Esophagus muscularis mucosa (tissue), 4 donors: ENCODE measurements around the gene CUL7. TPM values are rescaled to one million over a fixed set of nuclear protein-coding genes. Genes with fewer than 3 reads are reported as not detected.

Experiments used
- DNase-seq: peaks from one replicate; pipeline ENCODE4 v3.0.0-alpha.2; 2017; ENCODE audit errors: extremely low spot score
- H3K27ac ChIP-seq, 4 donors: fragments of 200-600 bp; sonication (generic); replicated peaks in 1 of 4; 1 replicate in 3 of 4; 2 replicates in 1 of 4; pipeline ENCODE4 v1.5.1; 2016 to 2019; ENCODE audit warnings: mild to moderate bottlenecking in 1 of 4
- H3K27me3 ChIP-seq, 4 donors: fragments of 200-600 bp; sonication (generic); one replicate each; pipeline versions ENCODE4 v1.5.1 to v1.6.0; 2016 to 2019
- H3K36me3 ChIP-seq, 4 donors: fragments of 200-600 bp; sonication (generic); one replicate each; pipeline ENCODE4 v1.5.1; 2016 to 2019
- H3K4me1 ChIP-seq, 4 donors: fragments of 200-600 bp; sonication (generic); one replicate each; pipeline ENCODE4 v1.5.1; 2016 to 2019
- H3K4me3 ChIP-seq, 4 donors: fragments of 200-600 bp; sonication (generic); 1 replicate in 2 of 4; 2 replicates in 2 of 4; pipeline ENCODE4 v1.5.1; 2016 to 2019; ENCODE audit warnings: mild to moderate bottlenecking in 4 of 4, moderate library complexity in 1 of 4
- H3K9me3 ChIP-seq, 4 donors: fragments of 200-600 bp; sonication (generic); 1 replicate in 3 of 4; 2 replicates in 1 of 4; pipeline ENCODE4 v1.5.1; 2016 to 2019
- EP300 ChIP-seq: sonication (generic); formaldehyde crosslinking; IDR thresholded peaks from one replicate; pipeline ENCODE4 v1.6.1; 2017; ENCODE audit warnings: antibody characterized with exemption
- POLR2A ChIP-seq: fragments of 450-650 bp; IDR thresholded peaks from one replicate; pipeline ENCODE4 v1.6.1; 2017; ENCODE audit warnings: antibody characterized with exemption, moderate library complexity, mild to moderate bottlenecking, low read depth
- POLR2AphosphoS5 ChIP-seq, 2 donors: sonication (generic); formaldehyde crosslinking; IDR thresholded peaks; one replicate each; pipeline ENCODE4 v1.6.1; 2017; ENCODE audit warnings: antibody characterized with exemption in 2 of 2
- WGBS: methylation state at CpG from one replicate; pipeline ENCODE4 v1.1.5; 2018; 5-methylcytosine and 5-hydroxymethylcytosine counted together
- intact Hi-C: fragments of 100-400 bp; cut with DNase I; formaldehyde crosslinking; loops from one replicate; pipeline ENCODE4 v1.15.1; 2023
- total RNA-seq, 4 donors: library from RNA; depleted of rRNA; stranded (reverse); fragments of >200 nt; gene quantifications; one replicate each; pipeline versions ENCODE4 v1.1.0 to v1.2.1, GENCODE V29; 2016
- TF ChIP-seq, protein P1 (sequence below), 3 experiments: fragments of 200-600 bp in 2 of 3; fragments of 450-650 bp in 1 of 3; sonication (generic) in 2 of 3; IDR thresholded peaks; one replicate each; pipeline ENCODE4 v1.5.1; 2017 to 2019; ENCODE audit warnings: antibody characterized with exemption in 3 of 3, mild to moderate bottlenecking in 2 of 3, moderate library complexity in 1 of 3

Gene CUL7
- total RNA-seq, 4 donors from 2014 or later, result 8.4 to 19.6 (median 14.4) TPM

DNA sequence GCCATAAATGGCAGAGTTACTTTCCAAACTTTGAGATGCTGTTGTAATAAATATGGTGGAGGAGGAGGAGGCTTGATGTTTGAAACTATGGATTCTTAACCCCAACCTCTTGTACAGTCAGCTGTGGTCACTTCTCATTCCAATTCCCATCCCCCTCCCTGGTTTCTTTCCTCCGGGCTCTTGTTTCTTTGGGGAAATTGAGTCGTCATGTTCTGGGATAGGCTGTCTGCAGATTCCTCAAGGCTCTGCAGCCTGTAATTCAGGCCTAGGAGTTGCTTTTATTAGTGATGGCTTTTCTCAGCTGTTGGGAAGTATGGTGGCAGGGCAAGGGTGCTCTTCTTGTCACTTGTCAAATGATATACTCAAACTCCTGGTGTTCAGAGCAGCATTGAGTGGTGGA lies 25.0 kb upstream of the CUL7 start:
- Histone ChIP-seq H3K27me3 (peaks cover 0 to 28% (median 5%) of the 10 kb centered on the region in 4 donors), H3K9me3 (no peaks in the 10 kb centered on the region), H3K27ac (no peak overlapping the region), H3K4me1 (peaks cover 8 to 26% (median 23%) of the 10 kb centered on the region in 4 donors), H3K4me3 (no peak overlapping the region), H3K36me3 (peaks cover 0 to 14% (median 11%) of the 10 kb centered on the region in 4 donors)
- no peak for DNase-seq
- 96% methylated on average over 2 of the region's 2 CpGs for WGBS
- intact Hi-C loops, result loop anchor here (5.0 kb wide), 1 partner anchor 49 kb away; no protein-coding TSS in a partner anchor
- TF ChIP-seq, protein P1, sequence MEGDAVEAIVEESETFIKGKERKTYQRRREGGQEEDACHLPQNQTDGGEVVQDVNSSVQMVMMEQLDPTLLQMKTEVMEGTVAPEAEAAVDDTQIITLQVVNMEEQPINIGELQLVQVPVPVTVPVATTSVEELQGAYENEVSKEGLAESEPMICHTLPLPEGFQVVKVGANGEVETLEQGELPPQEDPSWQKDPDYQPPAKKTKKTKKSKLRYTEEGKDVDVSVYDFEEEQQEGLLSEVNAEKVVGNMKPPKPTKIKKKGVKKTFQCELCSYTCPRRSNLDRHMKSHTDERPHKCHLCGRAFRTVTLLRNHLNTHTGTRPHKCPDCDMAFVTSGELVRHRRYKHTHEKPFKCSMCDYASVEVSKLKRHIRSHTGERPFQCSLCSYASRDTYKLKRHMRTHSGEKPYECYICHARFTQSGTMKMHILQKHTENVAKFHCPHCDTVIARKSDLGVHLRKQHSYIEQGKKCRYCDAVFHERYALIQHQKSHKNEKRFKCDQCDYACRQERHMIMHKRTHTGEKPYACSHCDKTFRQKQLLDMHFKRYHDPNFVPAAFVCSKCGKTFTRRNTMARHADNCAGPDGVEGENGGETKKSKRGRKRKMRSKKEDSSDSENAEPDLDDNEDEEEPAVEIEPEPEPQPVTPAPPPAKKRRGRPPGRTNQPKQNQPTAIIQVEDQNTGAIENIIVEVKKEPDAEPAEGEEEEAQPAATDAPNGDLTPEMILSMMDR (IDR thresholded peaks at IDR 0.05), result no peak
- TF ChIP-seq POLR2A (no peak), EP300 (no peak), POLR2AphosphoS5 (IDR thresholded peaks at IDR 0.05) (no peak)

DNA sequence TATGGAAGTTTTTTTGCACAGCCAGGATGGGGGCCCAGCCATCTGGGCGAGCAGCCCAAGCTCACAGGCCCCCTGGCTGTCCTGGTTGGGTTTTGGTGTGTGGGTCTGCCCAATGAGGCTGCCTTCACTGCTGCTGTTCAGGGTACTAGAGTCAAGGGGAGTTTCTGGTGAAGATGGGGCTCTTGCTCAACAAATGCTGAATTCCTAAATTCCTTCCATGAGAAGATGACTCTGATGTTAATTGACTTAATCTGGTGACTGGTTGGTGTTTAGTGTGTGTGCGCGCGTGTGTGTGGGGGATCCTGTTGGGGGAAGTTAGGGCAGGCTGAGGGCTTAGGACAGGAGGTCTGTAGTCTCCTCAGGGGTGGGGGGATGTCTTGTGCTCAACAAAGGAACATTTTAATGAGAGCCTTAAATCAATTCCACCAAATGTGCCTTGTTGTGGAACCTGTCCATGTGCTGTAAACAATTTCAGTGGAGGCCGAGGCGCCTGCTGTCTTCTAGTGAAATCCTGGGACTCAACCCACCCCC lies 24.4 kb upstream of the CUL7 start:
- H3K9me3 ChIP-seq, result no peaks in the 10 kb centered on the region
- H3K27ac ChIP-seq, result no peak overlapping the region
- peaks cover 0 to 21% (median 18%) of the 10 kb centered on the region in 4 donors for H3K36me3 ChIP-seq
- 100% methylated on average over 6 of the region's 6 CpGs for WGBS
- peaks cover 8 to 26% (median 23%) of the 10 kb centered on the region in 4 donors for H3K4me1 ChIP-seq
- intact Hi-C loops, result loop anchor here (5.0 kb wide), 1 partner anchor 49 kb away; no protein-coding TSS in a partner anchor
- peaks cover 0 to 28% (median 5%) of the 10 kb centered on the region in 4 donors for H3K27me3 ChIP-seq
- H3K4me3 ChIP-seq, result no peak overlapping the region
- no peak for DNase-seq
- TF ChIP-seq POLR2AphosphoS5 (IDR thresholded peaks at IDR 0.05) (no peak), EP300 (no peak)
- TF ChIP-seq, protein P1 (IDR thresholded peaks at IDR 0.05), result no peak

DNA sequence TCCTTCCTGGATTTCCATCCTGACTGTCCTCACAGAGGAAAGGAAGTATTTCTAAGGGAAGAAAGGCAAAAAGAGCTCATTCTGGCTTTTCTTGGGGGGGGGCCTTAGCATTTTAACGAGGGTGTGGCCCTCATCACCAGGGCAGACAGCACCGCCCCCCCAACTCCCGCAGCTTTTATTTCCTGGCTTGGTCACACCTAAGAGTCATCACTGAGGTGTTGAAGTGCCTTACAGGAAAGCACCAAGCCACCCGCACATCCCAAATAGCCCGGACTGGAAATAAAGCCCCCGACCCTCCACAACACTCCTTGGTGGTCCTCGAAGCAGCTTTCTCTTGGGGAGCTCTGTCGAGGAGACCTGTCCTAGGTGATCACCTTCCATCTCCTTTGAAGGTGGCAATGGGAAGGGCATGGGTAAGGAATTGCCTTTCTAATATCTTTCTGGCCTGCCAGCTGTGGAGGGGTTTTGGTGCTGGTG lies 23.7 kb upstream of the CUL7 start:
- WGBS, result 38% methylated on average over 8 of the region's 8 CpGs
- TF ChIP-seq, protein P1 (IDR thresholded peaks at IDR 0.05), result no peak
- TF ChIP-seq POLR2A, result no peak
- TF ChIP-seq EP300, result no peak
- no peak for TF ChIP-seq POLR2AphosphoS5 (IDR thresholded peaks at IDR 0.05)
- intact Hi-C loops, result loop anchor here (5.0 kb wide), 1 partner anchor 50 kb away; no protein-coding TSS in a partner anchor

GRCh38 chr6:43076464-43077332 lies 23.0 kb upstream of the CUL7 start:
- H3K27me3 ChIP-seq, result peaks cover 0 to 28% (median 5%) of the 10 kb centered on the region in 4 donors
- H3K27ac ChIP-seq, result no peak overlapping the region
- no peak for DNase-seq
- H3K36me3 ChIP-seq, result peaks cover 7 to 33% (median 31%) of the 10 kb centered on the region in 4 donors
- intact Hi-C loops, result loop anchor here (5.0 kb wide), 1 partner anchor 51 kb away; no protein-coding TSS in a partner anchor
- TF ChIP-seq POLR2A (no peak), POLR2AphosphoS5 (IDR thresholded peaks at IDR 0.05) (no peak), EP300 (no peak)
- TF ChIP-seq, protein P1 (IDR thresholded peaks at IDR 0.05), result no peak
- peaks cover 8 to 26% (median 23%) of the 10 kb centered on the region in 4 donors for H3K4me1 ChIP-seq
- H3K9me3 ChIP-seq, result no peaks in the 10 kb centered on the region
- peak overlapping the region; percentile 49 to 64 (median 59) for H3K4me3 ChIP-seq
- 2% methylated on average over 16 of the region's 72 CpGs for WGBS

More for the DNA sequence above, 23.7 kb upstream of the CUL7 start:
- Histone ChIP-seq H3K9me3 (no peaks in the 10 kb centered on the region), H3K4me3 (peak overlapping the region; percentile 49 to 64 (median 59)), H3K27ac (no peak overlapping the region), H3K36me3 (peaks cover 6 to 27% (median 24%) of the 10 kb centered on the region in 4 donors), H3K27me3 (peaks cover 0 to 28% (median 5%) of the 10 kb centered on the region in 4 donors), H3K4me1 (peaks cover 8 to 26% (median 23%) of the 10 kb centered on the region in 4 donors)
- no peak for DNase-seq
